Activated naive CD8-positive, alpha-beta T cell (primary cell): ENCODE results near the gene FAXDC2.
A peak's percentile ranks its signal among the peaks of the same experiment; 100 is the strongest.
"Not testable (repeated sequence)": the region's sequence is repeated elsewhere in the genome, so short reads cannot be mapped to it uniquely, and the experiment has no call there.

Source experiments
- H3K27ac Mint-ChIP-seq: one replicate; pipeline ENCODE4 v1.8.0; 2021; ENCODE audit warnings: mixed read lengths
- H3K27me3 Mint-ChIP-seq: one replicate; pipeline ENCODE4 v1.8.0; 2021; ENCODE audit warnings: mixed read lengths
- H3K36me3 Mint-ChIP-seq: one replicate; pipeline ENCODE4 v1.8.0; 2021; ENCODE audit warnings: mixed read lengths
- H3K4me1 Mint-ChIP-seq: one replicate; pipeline ENCODE4 v1.8.0; 2021; ENCODE audit warnings: low read depth, mixed read lengths
- H3K4me3 Mint-ChIP-seq: one replicate; pipeline ENCODE4 v1.8.0; 2021; ENCODE audit warnings: mild to moderate bottlenecking, mixed read lengths
- H3K9me3 Mint-ChIP-seq: one replicate; pipeline ENCODE4 v1.8.0; 2021; ENCODE audit warnings: low read depth, mixed read lengths

FAXDC2 gene

GRCh38 chr5:154829589-154830218 lies 20.7 kb downstream of the FAXDC2 start:
- peak overlapping the region; percentile 77 for H3K27ac Mint-ChIP-seq
- H3K36me3 Mint-ChIP-seq = peaks cover 2% of the 10 kb centered on the region
- peak overlapping the region; percentile 59 for H3K4me3 Mint-ChIP-seq
- no peaks in the 10 kb centered on the region for H3K27me3 Mint-ChIP-seq
- H3K9me3 Mint-ChIP-seq = no peaks in the 10 kb centered on the region
- H3K4me1 Mint-ChIP-seq = peaks cover 41% of the 10 kb centered on the region

GRCh38 chr5:154829181-154829588 lies 21.2 kb downstream of the FAXDC2 start:
- H3K9me3 Mint-ChIP-seq = no peaks in the 10 kb centered on the region
- H3K27ac Mint-ChIP-seq = peak overlapping the region; percentile 77
- H3K4me3 Mint-ChIP-seq = peak overlapping the region; percentile 59
- H3K36me3 Mint-ChIP-seq = peaks cover 2% of the 10 kb centered on the region
- H3K27me3 Mint-ChIP-seq = no peaks in the 10 kb centered on the region
- peaks cover 37% of the 10 kb centered on the region for H3K4me1 Mint-ChIP-seq

GRCh38 chr5:154824070-154824469 lies 26.3 kb downstream of the FAXDC2 start:
- Mint-ChIP-seq H3K36me3 (peaks cover 6% of the 10 kb centered on the region), H3K4me3 (no peak overlapping the region), H3K4me1 (peaks cover 19% of the 10 kb centered on the region), H3K27me3 (no peaks in the 10 kb centered on the region), H3K9me3 (no peaks in the 10 kb centered on the region), H3K27ac (no peak overlapping the region)

- peaks cover 6% of the 10 kb centered on the region for H3K36me3 Mint-ChIP-seq
- no peaks in the 10 kb centered on the region for H3K27me3 Mint-ChIP-seq
- no peak overlapping the region for H3K4me3 Mint-ChIP-seq
- no peaks in the 10 kb centered on the region for H3K9me3 Mint-ChIP-seq
- H3K27ac Mint-ChIP-seq = no peak overlapping the region
- H3K4me1 Mint-ChIP-seq = peaks cover 19% of the 10 kb centered on the region
Measured at GRCh38 chr5:154823605-154824004, 26.8 kb downstream of the FAXDC2 start.

GRCh38 chr5:154822896-154823295 lies 27.5 kb downstream of the FAXDC2 start:
- not testable (repeated sequence) for H3K36me3 Mint-ChIP-seq, H3K9me3 Mint-ChIP-seq

GRCh38 chr5:154820383-154820782 lies 30.0 kb downstream of the FAXDC2 start:
- no peak overlapping the region for H3K27ac Mint-ChIP-seq
- peaks cover 10% of the 10 kb centered on the region for H3K36me3 Mint-ChIP-seq
- no peaks in the 10 kb centered on the region for H3K27me3 Mint-ChIP-seq
- no peaks in the 10 kb centered on the region for H3K9me3 Mint-ChIP-seq
- peaks cover 14% of the 10 kb centered on the region for H3K4me1 Mint-ChIP-seq
- H3K4me3 Mint-ChIP-seq = no peak overlapping the region

More at GRCh38 chr5:154822896-154823295, 27.5 kb downstream of the FAXDC2 start:
- not testable (repeated sequence) for H3K27ac Mint-ChIP-seq, H3K4me3 Mint-ChIP-seq, H3K27me3 Mint-ChIP-seq
- peaks cover 12% of the 10 kb centered on the region for H3K4me1 Mint-ChIP-seq

- Mint-ChIP-seq H3K27ac (no peak overlapping the region), H3K27me3 (no peaks in the 10 kb centered on the region), H3K9me3 (no peaks in the 10 kb centered on the region), H3K36me3 (peaks cover 10% of the 10 kb centered on the region), H3K4me3 (no peak overlapping the region), H3K4me1 (peaks cover 19% of the 10 kb centered on the region)
Measured at GRCh38 chr5:154819546-154819945, 30.9 kb downstream of the FAXDC2 start.

- peaks cover 10% of the 10 kb centered on the region for H3K36me3 Mint-ChIP-seq
- no peaks in the 10 kb centered on the region for H3K27me3 Mint-ChIP-seq
- H3K27ac Mint-ChIP-seq = peak overlapping the region; percentile 66
- no peak overlapping the region for H3K4me3 Mint-ChIP-seq
- H3K4me1 Mint-ChIP-seq = peaks cover 24% of the 10 kb centered on the region
- H3K9me3 Mint-ChIP-seq = no peaks in the 10 kb centered on the region
Measured at GRCh38 chr5:154818471-154819116, 31.8 kb downstream of the FAXDC2 start.

GRCh38 chr5:154817815-154818214 lies 32.6 kb downstream of the FAXDC2 start:
- Mint-ChIP-seq H3K9me3 (no peaks in the 10 kb centered on the region), H3K4me1 (peaks cover 32% of the 10 kb centered on the region), H3K4me3 (no peak overlapping the region), H3K27me3 (no peaks in the 10 kb centered on the region), H3K27ac (no peak overlapping the region), H3K36me3 (peaks cover 11% of the 10 kb centered on the region)

- peaks cover 39% of the 10 kb centered on the region for H3K4me1 Mint-ChIP-seq
- H3K36me3 Mint-ChIP-seq = peaks cover 13% of the 10 kb centered on the region
- H3K9me3 Mint-ChIP-seq = no peaks in the 10 kb centered on the region
- H3K27ac Mint-ChIP-seq = no peak overlapping the region
- H3K27me3 Mint-ChIP-seq = no peaks in the 10 kb centered on the region
- no peak overlapping the region for H3K4me3 Mint-ChIP-seq
Measured at GRCh38 chr5:154816891-154817492, 33.4 kb downstream of the FAXDC2 start.

- Mint-ChIP-seq H3K4me3 (no peak overlapping the region), H3K36me3 (peaks cover 11% of the 10 kb centered on the region), H3K9me3 (no peaks in the 10 kb centered on the region), H3K27ac (peak overlapping the region; percentile 35), H3K4me1 (peaks cover 46% of the 10 kb centered on the region), H3K27me3 (no peaks in the 10 kb centered on the region)
Measured at GRCh38 chr5:154815684-154816247, 34.6 kb downstream of the FAXDC2 start.

GRCh38 chr5:154815025-154815424 lies 35.4 kb downstream of the FAXDC2 start:
- H3K27ac Mint-ChIP-seq = no peak overlapping the region
- H3K4me3 Mint-ChIP-seq = no peak overlapping the region
- H3K27me3 Mint-ChIP-seq = no peaks in the 10 kb centered on the region
- no peaks in the 10 kb centered on the region for H3K9me3 Mint-ChIP-seq
- peaks cover 49% of the 10 kb centered on the region for H3K4me1 Mint-ChIP-seq
- H3K36me3 Mint-ChIP-seq = peaks cover 11% of the 10 kb centered on the region

GRCh38 chr5:154813736-154814135 lies 36.7 kb downstream of the FAXDC2 start:
- Mint-ChIP-seq H3K4me3 (no peak overlapping the region), H3K9me3 (no peaks in the 10 kb centered on the region), H3K36me3 (peaks cover 12% of the 10 kb centered on the region), H3K4me1 (peaks cover 45% of the 10 kb centered on the region), H3K27ac (peak overlapping the region; percentile 76), H3K27me3 (no peaks in the 10 kb centered on the region)

GRCh38 chr5:154813158-154813557 lies 37.2 kb downstream of the FAXDC2 start:
- no peaks in the 10 kb centered on the region for H3K9me3 Mint-ChIP-seq
- H3K4me1 Mint-ChIP-seq = peaks cover 44% of the 10 kb centered on the region
- H3K4me3 Mint-ChIP-seq = peak overlapping the region; percentile 13
- H3K27ac Mint-ChIP-seq = peak overlapping the region; percentile 76
- no peaks in the 10 kb centered on the region for H3K27me3 Mint-ChIP-seq
- peaks cover 13% of the 10 kb centered on the region for H3K36me3 Mint-ChIP-seq
